Muscle layer of colon (tissue), 2 donors: ENCODE data around the gene MAP4K4.
"Not testable (repeated sequence)": the region's sequence is repeated elsewhere in the genome, so short reads cannot be mapped to it uniquely, and the experiment has no call there.

Experiments
- H3K27ac ChIP-seq: one replicate; pipeline ENCODE4 v1.7.0; 2013; ENCODE audit warnings: low read depth, mild to moderate bottlenecking, low read length, moderate library complexity
- H3K27me3 ChIP-seq, 2 donors: one replicate each; pipeline ENCODE4 v1.7.0; 2013; ENCODE audit warnings: low read length in 2 of 2, mild to moderate bottlenecking in 2 of 2; ENCODE audit not compliant: insufficient read depth in 2 of 2, control insufficient read depth in 1 of 2
- H3K36me3 ChIP-seq: one replicate; pipeline ENCODE4 v1.7.0; 2013; ENCODE audit warnings: mild to moderate bottlenecking, low read length; ENCODE audit not compliant: insufficient read depth
- H3K4me1 ChIP-seq: one replicate; pipeline ENCODE4 v1.7.0; 2013; ENCODE audit warnings: mild to moderate bottlenecking, low read length; ENCODE audit not compliant: insufficient read depth
- H3K4me3 ChIP-seq, 2 donors: one replicate each; pipeline ENCODE4 v1.7.0; 2013; ENCODE audit warnings: low read length in 2 of 2, low read depth in 1 of 2, mild to moderate bottlenecking in 1 of 2, moderate library complexity in 1 of 2
- H3K9ac ChIP-seq: one replicate; pipeline ENCODE4 v1.7.0; 2013; ENCODE audit warnings: low read length
- H3K9me3 ChIP-seq: one replicate; pipeline ENCODE4 v1.7.0; 2013; ENCODE audit warnings: mild to moderate bottlenecking, low read length
- donor health status: abdominal sarcoma.
- donor health status: Adenocarcinoma of cecum.

Gene MAP4K4

DNA sequence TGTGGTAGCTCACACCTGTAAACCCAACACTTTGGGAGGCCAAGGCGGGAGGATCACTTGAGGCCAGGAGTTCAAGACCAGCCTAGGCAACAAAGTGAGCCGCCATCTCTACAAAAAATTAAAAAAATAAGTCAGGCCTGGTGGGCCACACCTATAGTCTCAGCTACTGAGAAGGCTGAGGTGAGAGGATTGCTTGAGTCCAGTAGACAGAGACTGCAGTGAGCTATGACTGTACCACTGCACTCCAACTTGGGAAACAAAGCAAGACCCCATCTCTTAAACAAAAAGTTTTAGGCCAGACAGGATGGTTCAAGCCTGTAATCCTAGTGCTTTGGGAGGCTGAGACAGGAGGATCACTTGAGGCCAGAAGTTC is 224.4 kb downstream of the MAP4K4 start:
- no peaks in the 10 kb centered on the region for H3K27me3 ChIP-seq
- H3K27ac ChIP-seq = no peak overlapping the region
- no peaks in the 10 kb centered on the region for H3K9me3 ChIP-seq
- no peak overlapping the region for H3K9ac ChIP-seq
- no peaks in the 10 kb centered on the region for H3K4me1 ChIP-seq
- H3K36me3 ChIP-seq = no peaks in the 10 kb centered on the region
- no peak overlapping the region for H3K4me3 ChIP-seq

DNA sequence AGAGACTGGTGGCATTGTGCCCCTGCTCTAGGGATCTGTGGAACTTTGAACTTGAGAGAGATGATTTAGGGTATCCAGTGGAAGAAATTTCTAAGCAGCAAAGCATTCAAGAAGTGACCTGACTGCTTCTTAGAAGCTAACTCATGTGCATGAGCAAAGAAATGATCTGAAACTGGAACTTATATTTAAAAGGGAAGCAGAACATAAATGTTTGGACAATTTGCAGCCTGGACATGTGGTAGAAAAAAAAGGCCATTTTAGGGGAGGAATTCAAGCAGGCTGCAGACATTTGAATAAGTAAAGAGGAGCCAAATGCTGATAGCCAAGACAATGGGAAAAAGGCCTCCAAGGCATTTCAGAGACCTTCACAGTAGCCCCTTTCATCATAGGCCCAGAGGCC is 226.8 kb downstream of the MAP4K4 start:
- not testable (repeated sequence) for H3K9me3 ChIP-seq, H3K9ac ChIP-seq, H3K4me3 ChIP-seq

GRCh38 chr2:101930019-101930418 is 232.5 kb downstream of the MAP4K4 start:
- Histone ChIP-seq H3K27me3 (no peaks in the 10 kb centered on the region), H3K9me3 (no peaks in the 10 kb centered on the region), H3K36me3 (no peaks in the 10 kb centered on the region), H3K4me1 (no peaks in the 10 kb centered on the region), H3K27ac (no peak overlapping the region), H3K4me3 (no peak overlapping the region), H3K9ac (no peak overlapping the region)

More for the DNA sequence above, 226.8 kb downstream of the MAP4K4 start:
- H3K36me3 ChIP-seq, H3K27me3 ChIP-seq, H3K27ac ChIP-seq, H3K4me1 ChIP-seq: not testable (repeated sequence)

GRCh38 chr2:101930847-101931246 is 233.3 kb downstream of the MAP4K4 start:
- Histone ChIP-seq H3K9me3 (no peaks in the 10 kb centered on the region), H3K36me3 (no peaks in the 10 kb centered on the region), H3K27me3 (no peaks in the 10 kb centered on the region), H3K4me3 (no peak overlapping the region), H3K4me1 (no peaks in the 10 kb centered on the region), H3K9ac (no peak overlapping the region), H3K27ac (no peak overlapping the region)

DNA sequence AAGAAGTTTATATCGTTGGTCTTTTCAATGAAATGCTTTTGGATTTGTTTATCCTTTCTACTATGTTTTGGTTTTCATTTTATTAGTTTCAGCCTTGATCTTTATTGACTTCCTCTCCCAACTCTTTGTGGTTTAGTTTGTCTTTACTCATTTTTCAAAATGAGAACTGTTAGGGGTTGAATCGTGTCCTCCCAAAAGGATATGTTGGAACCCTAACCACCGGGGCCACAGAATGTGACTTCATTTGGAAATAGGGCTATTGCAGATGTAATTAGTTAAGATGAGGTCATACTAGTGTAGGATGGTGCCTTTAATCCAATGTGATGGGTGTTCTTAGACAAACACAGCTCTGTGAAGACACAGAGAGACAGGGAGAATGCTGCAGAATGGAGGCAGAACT is 233.9 kb downstream of the MAP4K4 start:
- Histone ChIP-seq H3K36me3 (no peaks in the 10 kb centered on the region), H3K9me3 (no peaks in the 10 kb centered on the region), H3K4me3 (no peak overlapping the region)

GRCh38 chr2:101935764-101936163 is 238.3 kb downstream of the MAP4K4 start:
- not testable (repeated sequence) for H3K4me3 ChIP-seq, H3K36me3 ChIP-seq, H3K4me1 ChIP-seq, H3K9ac ChIP-seq, H3K9me3 ChIP-seq, H3K27me3 ChIP-seq, H3K27ac ChIP-seq

More for the DNA sequence above, 233.9 kb downstream of the MAP4K4 start:
- Histone ChIP-seq H3K4me1 (no peaks in the 10 kb centered on the region), H3K9ac (no peak overlapping the region), H3K27me3 (no peaks in the 10 kb centered on the region), H3K27ac (no peak overlapping the region)

DNA sequence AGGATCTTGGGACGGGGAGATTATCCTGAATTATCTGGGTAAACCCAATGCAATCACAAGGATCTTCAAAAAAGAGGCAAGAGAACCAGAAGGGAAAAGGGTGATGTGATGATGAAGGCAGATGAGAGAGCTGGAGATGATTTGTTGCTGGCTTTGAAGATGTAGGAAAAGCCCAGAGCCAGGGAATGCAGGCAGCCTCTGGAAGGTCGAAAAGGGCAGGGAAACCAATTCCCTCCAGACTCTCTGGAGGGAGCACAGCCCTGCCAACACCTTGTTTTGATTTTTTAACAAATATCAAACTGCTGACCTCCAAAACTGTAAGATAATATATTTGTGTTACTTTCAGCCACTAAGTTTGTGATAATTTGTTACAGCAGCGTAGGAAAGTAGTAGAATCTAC is 245.3 kb downstream of the MAP4K4 start:
- H3K36me3 ChIP-seq = no peaks in the 10 kb centered on the region
- H3K9ac ChIP-seq = no peak overlapping the region
- no peaks in the 10 kb centered on the region for H3K27me3 ChIP-seq
- H3K27ac ChIP-seq = no peak overlapping the region
- H3K4me1 ChIP-seq = no peaks in the 10 kb centered on the region
- no peaks in the 10 kb centered on the region for H3K9me3 ChIP-seq
- H3K4me3 ChIP-seq = no peak overlapping the region
